Measurements from ENCODE around the gene OTOG.

OTOG gene

DNA sequence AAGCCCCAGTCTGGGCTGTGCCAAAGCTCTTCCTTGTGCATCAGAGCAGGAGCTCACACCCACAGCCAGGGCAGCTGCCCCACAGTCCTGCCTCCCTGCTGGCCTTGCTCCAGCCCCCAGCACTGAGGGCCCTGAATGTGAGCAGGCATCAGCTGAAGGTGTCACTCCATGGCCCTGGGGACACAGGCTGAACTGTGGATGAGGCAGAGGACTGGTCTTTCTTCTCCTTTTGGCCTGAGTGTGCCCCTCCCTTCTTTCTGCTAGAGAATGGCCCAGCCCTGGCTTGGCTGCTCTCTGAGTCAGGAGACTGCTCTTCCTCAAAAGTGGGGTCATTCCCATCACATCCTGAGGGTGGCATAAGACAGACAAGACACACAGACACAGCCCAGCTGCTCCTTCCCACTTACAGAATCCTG, 16.2 kb downstream of the OTOG start:
- TF ChIP-seq, protein P1, sequence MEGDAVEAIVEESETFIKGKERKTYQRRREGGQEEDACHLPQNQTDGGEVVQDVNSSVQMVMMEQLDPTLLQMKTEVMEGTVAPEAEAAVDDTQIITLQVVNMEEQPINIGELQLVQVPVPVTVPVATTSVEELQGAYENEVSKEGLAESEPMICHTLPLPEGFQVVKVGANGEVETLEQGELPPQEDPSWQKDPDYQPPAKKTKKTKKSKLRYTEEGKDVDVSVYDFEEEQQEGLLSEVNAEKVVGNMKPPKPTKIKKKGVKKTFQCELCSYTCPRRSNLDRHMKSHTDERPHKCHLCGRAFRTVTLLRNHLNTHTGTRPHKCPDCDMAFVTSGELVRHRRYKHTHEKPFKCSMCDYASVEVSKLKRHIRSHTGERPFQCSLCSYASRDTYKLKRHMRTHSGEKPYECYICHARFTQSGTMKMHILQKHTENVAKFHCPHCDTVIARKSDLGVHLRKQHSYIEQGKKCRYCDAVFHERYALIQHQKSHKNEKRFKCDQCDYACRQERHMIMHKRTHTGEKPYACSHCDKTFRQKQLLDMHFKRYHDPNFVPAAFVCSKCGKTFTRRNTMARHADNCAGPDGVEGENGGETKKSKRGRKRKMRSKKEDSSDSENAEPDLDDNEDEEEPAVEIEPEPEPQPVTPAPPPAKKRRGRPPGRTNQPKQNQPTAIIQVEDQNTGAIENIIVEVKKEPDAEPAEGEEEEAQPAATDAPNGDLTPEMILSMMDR (IDR thresholded peaks at IDR 0.05; ENCODE audit: control extremely low read depth, extremely low read depth, low read depth, missing control alignments): no peak
- DNase-seq (ENCODE audit: extremely low spot score): no peak
- ChIA-PET POLR2A (no interaction called here), CTCF (interaction anchor here (1.2 kb wide), 2 partner anchors 10 to 13 kb away, joined by 3 read pairs; no protein-coding TSS in a partner anchor)

DNA sequence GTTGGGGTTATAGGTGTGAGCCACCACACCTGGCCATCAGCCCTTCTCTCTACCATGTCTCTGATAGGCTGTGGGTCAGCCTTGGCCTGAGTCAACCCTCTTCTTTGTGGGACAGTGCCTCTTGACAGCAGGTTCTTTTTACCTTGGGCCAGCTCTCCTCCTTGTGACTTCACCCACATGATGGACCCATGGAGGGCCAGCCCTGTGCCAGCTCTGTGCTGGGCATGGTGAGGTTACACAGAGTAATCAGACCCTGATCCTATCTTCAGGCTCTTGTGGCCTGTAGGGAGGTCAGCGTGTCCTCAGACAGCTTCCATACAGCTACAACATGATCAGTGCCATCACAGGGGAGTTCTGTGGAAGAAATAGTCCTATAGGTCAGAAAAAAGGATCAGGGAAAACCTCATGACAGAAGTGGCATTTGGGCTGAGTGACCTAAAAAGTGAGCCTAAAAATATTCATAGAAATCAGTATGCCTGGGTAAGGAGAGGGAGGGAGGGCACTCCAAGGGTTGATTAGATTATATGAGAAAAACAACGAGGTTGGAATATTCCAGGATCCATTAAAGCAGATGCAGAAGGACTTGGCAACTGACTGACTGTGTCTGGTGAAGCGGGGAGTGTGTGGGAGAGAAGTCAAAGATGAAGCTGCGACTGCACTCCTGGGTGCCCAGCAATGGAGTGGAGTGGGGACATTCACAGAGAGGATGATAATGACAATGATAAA, 17.1 kb downstream of the OTOG start:
- DNase-seq (ENCODE audit: extremely low spot score): no peak
- TF ChIP-seq, protein P1 (IDR thresholded peaks at IDR 0.05; ENCODE audit: control extremely low read depth, extremely low read depth, low read depth, missing control alignments): no peak
- ChIA-PET POLR2A (no interaction called here), CTCF (interaction anchor here (1.2 kb wide), 1 partner anchor 10 kb away, joined by 3 read pairs; no protein-coding TSS in a partner anchor)

DNA sequence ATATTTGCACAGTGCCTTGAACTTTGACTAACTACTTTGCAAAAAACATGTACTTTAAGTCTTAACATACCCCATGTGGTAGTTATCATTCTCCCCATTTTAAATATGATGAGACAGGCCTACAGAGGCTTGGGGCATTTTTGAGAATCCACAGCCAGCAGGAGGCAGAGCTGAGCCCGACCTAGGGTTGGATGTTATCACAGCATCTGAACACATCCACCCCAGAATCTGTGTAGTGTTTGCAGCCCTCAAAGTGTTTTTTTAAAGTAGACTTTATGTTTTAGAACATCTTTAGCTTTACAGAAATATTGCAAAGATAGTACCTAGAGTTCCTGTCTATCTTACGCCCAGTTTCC, 17.6 kb downstream of the OTOG start:
- DNase-seq (ENCODE audit: extremely low spot score): no peak
- CTCF ChIA-PET: no interaction called here
- TF ChIP-seq, protein P1 (IDR thresholded peaks at IDR 0.05; ENCODE audit: control extremely low read depth, extremely low read depth, low read depth, missing control alignments): no peak
- POLR2A ChIA-PET: no interaction called here

DNA sequence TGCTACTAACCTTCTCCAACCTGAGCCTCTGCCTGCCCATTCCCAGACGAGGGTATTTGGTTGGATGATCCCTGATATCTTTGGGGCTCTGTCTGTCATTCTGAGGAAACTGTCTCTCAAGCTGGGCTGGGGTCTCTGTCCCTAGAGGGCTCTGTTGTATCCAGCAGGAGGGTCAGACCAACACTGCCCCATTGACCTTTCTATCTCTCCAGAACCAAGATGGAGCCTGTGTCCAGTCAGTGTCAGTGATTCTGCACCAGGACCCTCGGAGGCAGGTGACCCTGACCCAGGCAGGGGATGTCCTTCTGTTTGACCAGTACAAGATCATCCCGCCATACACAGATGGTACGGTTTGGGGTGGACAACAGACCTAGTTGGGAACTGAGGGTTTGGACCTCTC, 21.9 kb downstream of the OTOG start:
- ChIA-PET CTCF (no interaction called here), POLR2A (no interaction called here)
- TF ChIP-seq, protein P1 (IDR thresholded peaks at IDR 0.05; ENCODE audit: control extremely low read depth, extremely low read depth, low read depth, missing control alignments): no peak
- DNase-seq (ENCODE audit: extremely low spot score): no peak

DNA sequence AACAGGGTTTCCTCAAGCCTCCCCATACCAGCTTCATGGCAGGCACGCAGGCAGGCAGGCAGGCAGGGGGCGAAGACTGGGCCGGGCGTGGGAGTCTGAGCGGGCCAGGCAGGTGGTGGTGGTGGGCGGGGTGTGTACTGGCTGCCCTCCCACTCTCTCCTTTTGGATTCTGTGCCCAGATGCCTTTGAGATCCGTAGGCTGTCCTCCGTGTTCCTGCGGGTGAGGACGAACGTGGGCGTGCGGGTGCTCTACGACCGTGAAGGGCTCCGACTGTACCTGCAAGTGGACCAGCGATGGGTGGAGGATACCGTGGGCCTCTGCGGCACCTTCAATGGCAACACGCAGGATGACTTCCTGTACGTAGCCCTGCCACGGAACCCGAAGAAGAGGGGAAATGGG, 23.0 kb downstream of the OTOG start:
- CTCF ChIA-PET: no interaction called here
- POLR2A ChIA-PET: no interaction called here
- no peak for DNase-seq (ENCODE audit: extremely low spot score)
- TF ChIP-seq, protein P1 (IDR thresholded peaks at IDR 0.05; ENCODE audit: control extremely low read depth, extremely low read depth, low read depth, missing control alignments): no peak

DNA sequence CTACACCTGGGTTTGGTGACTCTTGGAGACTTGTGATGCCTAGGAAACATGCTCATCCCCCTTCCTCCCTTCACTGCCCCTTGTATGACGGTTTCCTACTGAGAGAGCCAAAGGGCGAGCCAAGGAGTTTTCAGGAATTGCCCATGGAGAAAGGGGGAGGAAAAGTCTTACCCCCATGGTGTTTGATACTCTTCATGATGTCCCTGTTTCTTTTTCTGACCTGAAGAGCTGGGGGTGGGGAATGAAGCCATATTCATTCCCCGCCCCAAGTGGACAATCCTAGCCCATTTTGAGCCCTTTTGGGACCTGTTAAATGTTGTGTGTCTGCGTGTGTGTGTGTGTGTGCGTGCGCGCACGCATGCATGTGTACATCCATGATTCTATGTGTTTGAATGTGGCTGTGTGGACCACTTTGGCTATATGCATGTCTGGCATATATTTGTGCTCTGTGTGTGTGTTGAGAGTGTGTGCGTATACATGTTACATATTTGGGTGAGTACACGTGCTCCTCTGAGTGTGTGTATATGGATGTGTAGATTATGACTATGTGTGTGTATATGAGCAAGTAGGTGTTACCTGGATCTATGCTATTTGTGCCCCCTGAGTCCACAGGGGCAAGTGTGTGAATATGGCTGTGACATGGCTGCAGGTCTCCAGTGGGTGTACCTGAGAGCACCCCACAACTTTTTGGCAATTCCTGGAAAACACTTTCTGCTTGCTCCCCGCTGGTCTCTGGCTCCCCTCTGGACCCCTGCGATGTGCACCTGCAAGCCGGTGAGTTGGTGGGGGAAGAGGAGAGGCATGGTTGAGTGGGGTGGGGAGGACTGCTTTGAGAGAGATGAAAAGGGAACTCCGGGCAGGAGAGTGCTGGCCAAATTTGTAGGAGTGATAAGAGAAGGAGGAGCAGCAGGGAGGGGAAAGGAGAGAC, 24.6 kb downstream of the OTOG start:
- TF ChIP-seq, protein P1 (IDR thresholded peaks at IDR 0.05; ENCODE audit: control extremely low read depth, extremely low read depth, low read depth, missing control alignments): no peak
- DNase-seq (ENCODE audit: extremely low spot score): no peak
- POLR2A ChIA-PET: no interaction called here
- CTCF ChIA-PET: no interaction called here

Measured in GM10248 (cell line).